Activated B cell treated with CpG ODN at 0.5 μM for 24 hours (primary cell): ENCODE results near the gene GPR17. TPM values are rescaled to one million over a fixed set of nuclear protein-coding genes. Genes with fewer than 3 reads are reported as not detected.

Experiments used
- ATAC-seq: fragments of 200-7000 bp; cut with Tn5 transposase; one replicate; pipeline ENCODE4 v1.10.0; 2021; ENCODE audit warnings: low read depth, mild to moderate bottlenecking, moderate library complexity
- CTCF ChIA-PET: fragments of 350-600 bp; sonication (Branson Sonifier 250); formaldehyde crosslinking; loops from one replicate; lab custom pipeline; 2021; ENCODE audit warnings: antibody characterized with exemption; lab: Charles Lee
- POLR2A ChIA-PET: fragments of 350-600 bp; sonication (Branson Sonifier 250); formaldehyde crosslinking; loops from one replicate; lab custom pipeline; 2021; ENCODE audit warnings: antibody characterized with exemption; lab: Charles Lee
- DNase-seq: peaks from one replicate; pipeline ENCODE4 v3.0.0; 2022
- H3K27ac Mint-ChIP-seq: one replicate; pipeline ENCODE4 v1.8.0; 2020; ENCODE audit warnings: mixed read lengths
- H3K27me3 Mint-ChIP-seq: one replicate; pipeline ENCODE4 v1.8.0; 2021; ENCODE audit warnings: mixed read lengths
- H3K36me3 Mint-ChIP-seq: one replicate; pipeline ENCODE4 v1.8.0; 2021; ENCODE audit warnings: low read depth, mixed read lengths
- H3K4me1 Mint-ChIP-seq: one replicate; pipeline ENCODE4 v1.8.0; 2021; ENCODE audit warnings: mixed read lengths
- H3K4me3 Mint-ChIP-seq: one replicate; pipeline ENCODE4 v1.8.0; 2020; ENCODE audit warnings: mild to moderate bottlenecking, mixed read lengths
- H3K9me3 Mint-ChIP-seq: one replicate; pipeline ENCODE4 v1.8.0; 2020; ENCODE audit warnings: mixed read lengths
- intact Hi-C: fragments of 100-400 bp; cut with micrococcal nuclease; formaldehyde crosslinking; loops from one replicate; pipeline ENCODE4 v1.15.1; 2024
- total RNA-seq: library from RNA; stranded (reverse); gene quantifications from 2 replicates; pipeline ENCODE4 v1.2.3, GENCODE V29; 2022
- TF ChIP-seq, protein P1 (sequence below): fragments of 200-600 bp; IDR thresholded peaks from one replicate; pipeline ENCODE4 v1.8.0; 2022; ENCODE audit warnings: antibody characterized with exemption, mild to moderate bottlenecking

GPR17 gene
- total RNA-seq, 1 donor from 2014 or later = not detected

- intact Hi-C loops = no loop called here
- no peaks in the 10 kb centered on the region for H3K9me3 Mint-ChIP-seq
- DNase-seq (no peak), ATAC-seq (no peak)
- peaks cover 11% of the 10 kb centered on the region for H3K4me1 Mint-ChIP-seq
- CTCF ChIA-PET = interaction anchor here (1.0 kb wide), 1 partner anchor 23 kb away, joined by 3 read pairs; no protein-coding TSS in a partner anchor
- H3K27ac Mint-ChIP-seq = no peak overlapping the region
- peak overlapping the region; percentile 81 for H3K4me3 Mint-ChIP-seq
- peaks cover 50% of the 10 kb centered on the region for H3K27me3 Mint-ChIP-seq
- no peaks in the 10 kb centered on the region for H3K36me3 Mint-ChIP-seq
- TF ChIP-seq, protein P1, sequence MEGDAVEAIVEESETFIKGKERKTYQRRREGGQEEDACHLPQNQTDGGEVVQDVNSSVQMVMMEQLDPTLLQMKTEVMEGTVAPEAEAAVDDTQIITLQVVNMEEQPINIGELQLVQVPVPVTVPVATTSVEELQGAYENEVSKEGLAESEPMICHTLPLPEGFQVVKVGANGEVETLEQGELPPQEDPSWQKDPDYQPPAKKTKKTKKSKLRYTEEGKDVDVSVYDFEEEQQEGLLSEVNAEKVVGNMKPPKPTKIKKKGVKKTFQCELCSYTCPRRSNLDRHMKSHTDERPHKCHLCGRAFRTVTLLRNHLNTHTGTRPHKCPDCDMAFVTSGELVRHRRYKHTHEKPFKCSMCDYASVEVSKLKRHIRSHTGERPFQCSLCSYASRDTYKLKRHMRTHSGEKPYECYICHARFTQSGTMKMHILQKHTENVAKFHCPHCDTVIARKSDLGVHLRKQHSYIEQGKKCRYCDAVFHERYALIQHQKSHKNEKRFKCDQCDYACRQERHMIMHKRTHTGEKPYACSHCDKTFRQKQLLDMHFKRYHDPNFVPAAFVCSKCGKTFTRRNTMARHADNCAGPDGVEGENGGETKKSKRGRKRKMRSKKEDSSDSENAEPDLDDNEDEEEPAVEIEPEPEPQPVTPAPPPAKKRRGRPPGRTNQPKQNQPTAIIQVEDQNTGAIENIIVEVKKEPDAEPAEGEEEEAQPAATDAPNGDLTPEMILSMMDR = no peak
- POLR2A ChIA-PET = no interaction called here
Measured at GRCh38 chr2:127673291-127674069, 27.5 kb downstream of the GPR17 start.

DNA sequence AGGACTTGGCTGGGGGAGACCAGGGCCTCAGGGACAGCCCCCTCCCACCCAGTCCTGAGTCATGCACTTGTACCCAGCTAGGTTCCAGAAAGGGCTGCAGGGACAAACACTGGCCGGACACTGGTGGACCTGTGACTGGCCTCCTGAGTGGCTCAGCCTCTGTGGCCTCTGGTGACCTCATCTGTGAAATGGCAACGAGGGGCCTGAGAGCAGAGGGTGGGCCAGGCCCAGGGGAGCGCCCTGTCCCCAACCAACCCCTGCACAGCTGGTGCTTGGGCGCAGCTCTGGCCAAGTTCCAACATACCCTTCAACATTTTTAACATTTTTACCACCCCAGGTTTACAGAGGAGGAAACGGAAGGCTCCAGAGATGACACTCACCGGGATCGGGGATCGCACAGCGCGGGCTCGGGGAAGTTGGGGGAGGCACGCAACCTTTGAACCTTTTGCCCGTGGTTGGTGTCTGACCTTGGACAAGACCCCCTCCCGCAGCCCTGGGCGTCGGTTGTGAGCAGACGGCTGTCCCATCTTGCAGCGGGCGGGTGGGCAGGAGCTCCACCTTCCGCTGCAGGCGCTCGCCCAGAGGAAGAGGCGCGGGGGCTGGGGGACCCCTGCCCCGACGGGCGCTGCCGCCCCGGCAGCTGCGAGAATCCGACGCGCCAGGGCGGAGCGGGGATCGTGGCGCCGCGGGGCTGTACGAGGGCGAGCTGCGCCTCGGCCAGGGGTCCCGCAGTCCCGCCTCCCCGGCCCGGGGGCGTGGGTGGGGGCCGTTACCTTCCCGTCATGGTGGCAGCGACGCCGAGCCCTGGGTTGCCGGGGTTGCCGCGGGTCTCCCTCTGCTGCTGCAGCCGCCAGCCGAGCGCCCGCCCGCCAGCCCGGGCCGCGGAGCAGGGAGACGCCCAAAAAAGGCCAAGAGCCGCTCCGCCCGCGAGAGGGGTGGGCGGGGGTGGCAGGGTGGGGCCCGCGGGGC lies 28.6 kb downstream of the GPR17 start:
- peaks cover 11% of the 10 kb centered on the region for H3K4me1 Mint-ChIP-seq
- H3K27me3 Mint-ChIP-seq = peaks cover 52% of the 10 kb centered on the region
- H3K9me3 Mint-ChIP-seq = no peaks in the 10 kb centered on the region
- ChIA-PET POLR2A (no interaction called here), CTCF (interaction anchor here (1.6 kb wide), 1 partner anchor 83 kb away, joined by 4 read pairs; no protein-coding TSS in a partner anchor)
- H3K27ac Mint-ChIP-seq = no peak overlapping the region
- H3K4me3 Mint-ChIP-seq = peak overlapping the region; percentile 81
- intact Hi-C loops = no loop called here
- ATAC-seq (peak; percentile 60), DNase-seq (no peak)
- TF ChIP-seq, protein P1 = no peak
- H3K36me3 Mint-ChIP-seq = no peaks in the 10 kb centered on the region

DNA sequence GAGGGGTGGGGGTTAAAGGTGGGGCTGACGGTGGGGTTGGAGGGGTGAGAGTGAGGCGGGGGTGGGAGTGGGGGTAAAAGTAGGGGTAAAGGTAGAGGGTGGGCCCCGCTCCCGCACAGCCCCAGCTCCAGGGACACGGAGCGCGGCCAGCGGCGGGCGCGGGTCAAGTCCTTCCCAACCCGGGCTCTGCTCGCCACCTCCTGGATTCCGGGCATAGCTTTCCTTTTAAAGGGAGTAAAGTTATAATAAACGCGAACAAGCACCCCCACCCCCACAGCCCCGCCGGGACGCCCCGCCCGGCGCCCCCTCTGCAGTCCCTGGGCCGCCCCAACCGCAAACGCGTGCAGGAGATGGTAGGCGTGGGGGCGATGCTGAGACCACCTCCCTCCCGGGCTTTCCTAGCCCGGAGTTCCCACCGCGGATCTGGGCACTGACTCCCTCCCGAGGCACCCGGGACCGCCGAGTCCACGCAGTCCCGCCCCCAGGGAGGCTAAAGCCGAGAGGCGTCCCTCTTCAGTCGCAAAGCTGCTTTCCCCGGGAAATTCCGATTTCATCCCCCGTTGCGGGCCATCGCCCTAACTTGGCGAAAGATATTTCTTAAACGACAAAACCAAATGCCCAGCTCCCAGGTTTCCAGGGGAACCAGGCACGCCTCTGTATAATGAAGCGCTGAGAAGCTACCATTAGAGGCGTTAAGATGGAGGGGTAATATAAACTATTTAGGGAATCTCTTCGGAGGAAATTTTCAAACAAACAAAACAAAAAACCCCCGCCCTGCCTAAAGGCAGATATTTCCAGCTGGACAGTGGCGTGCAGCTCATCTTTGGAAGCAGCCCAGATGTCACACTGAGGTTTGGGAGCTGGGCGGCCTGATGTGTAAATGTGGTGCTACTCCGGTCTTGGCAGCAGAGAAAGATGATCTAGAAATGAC lies 29.6 kb downstream of the GPR17 start, which contains the start of gene LIMS2:
TSS of gene LIMS2 (minus strand) at position 200 of the 931 bp plus-strand sequence. CDS start 506 bp downstream, outside the sequence.
- no peaks in the 10 kb centered on the region for H3K9me3 Mint-ChIP-seq
- peak; percentile 21 for ATAC-seq
- no peaks in the 10 kb centered on the region for H3K36me3 Mint-ChIP-seq
- H3K27me3 Mint-ChIP-seq = peaks cover 47% of the 10 kb centered on the region
- DNase-seq = no peak
- no peak within 1 kb of the TSS for H3K27ac Mint-ChIP-seq
- peak within 1 kb of the TSS; percentile 82 for H3K4me3 Mint-ChIP-seq
- peaks cover 11% of the 10 kb centered on the region for H3K4me1 Mint-ChIP-seq
- intact Hi-C loops = no loop called here
- ChIA-PET POLR2A (no interaction called here), CTCF (interaction anchor here (0.9 to 1.6 kb wide), 2 partner anchors 26 to 84 kb away, joined by 3 to 4 read pairs; no protein-coding TSS in a partner anchor)
- TF ChIP-seq, protein P1 = no peak

GRCh38 chr2:127676906-127677305 lies 31.0 kb downstream of the GPR17 start:
- peaks cover 17% of the 10 kb centered on the region for H3K4me1 Mint-ChIP-seq
- ChIA-PET POLR2A (interaction anchor here (0.7 kb wide), 1 partner anchor 326 kb away, joined by 4 read pairs; no protein-coding TSS in a partner anchor), CTCF (no interaction called here)
- intact Hi-C loops = no loop called here
- H3K27ac Mint-ChIP-seq = no peak overlapping the region
- no peaks in the 10 kb centered on the region for H3K9me3 Mint-ChIP-seq
- ATAC-seq (no peak), DNase-seq (no peak)
- H3K27me3 Mint-ChIP-seq = peaks cover 46% of the 10 kb centered on the region
- H3K36me3 Mint-ChIP-seq = no peaks in the 10 kb centered on the region
- TF ChIP-seq, protein P1 = no peak
- H3K4me3 Mint-ChIP-seq = no peak overlapping the region
